Spleen (tissue), 7 donors: Measurements from ENCODE around the gene USP6NL.

Experiments used
- CTCF ChIP-seq, 11 experiments: fragments of 200-600 bp in 7 of 11; fragments of 450-650 bp in 4 of 11; sonication (generic) in 4 of 11; IDR thresholded peaks in 8 of 11; conservative IDR thresholded peaks in 3 of 11; 1 replicate in 7 of 11; 2 replicates in 4 of 11; pipeline versions ENCODE4 v1.4.0 to v1.8.0; 2016 to 2021; ENCODE audit warnings: antibody characterized with exemption in 11 of 11, inconsistent platforms in 4 of 11, mild to moderate bottlenecking in 1 of 11
- POLR2A ChIP-seq, 3 donors: fragments of 450-650 bp; IDR thresholded peaks; one replicate each; pipeline ENCODE4 v1.5.1; 2017; ENCODE audit warnings: antibody characterized with exemption in 3 of 3, mild to moderate bottlenecking in 1 of 3
- POLR2AphosphoS5 ChIP-seq, 3 donors: sonication (generic); formaldehyde crosslinking; IDR thresholded peaks; one replicate each; pipeline ENCODE4 v1.5.1; 2017; ENCODE audit warnings: antibody characterized with exemption in 3 of 3
- donor health status: DM: no; HTN: no; CAD: no; lungs with moderate emphysema.
- donor health status: DM: no; HTN: no; CAD: no.
- donor health status: DM: no; HTN: no; CAD: no.

- no peak for TF ChIP-seq CTCF (IDR thresholded peaks at IDR 0.05 in 8 of 11, conservative IDR thresholded peaks at IDR 0.05 in 3 of 11)
- TF ChIP-seq POLR2A (IDR thresholded peaks at IDR 0.05) = no peak
- TF ChIP-seq POLR2AphosphoS5 (IDR thresholded peaks at IDR 0.05) = no peak
Observed at GRCh38 chr10:11626071-11626470, 14.6 kb upstream of the USP6NL start.
